Activated T-cell treated with anti-CD3 and anti-CD28 coated beads, Interleukin-2, amount 50 U/mL, for 72 hours (primary cell): ENCODE data around the gene GINS2. TPM values are rescaled to one million over a fixed set of nuclear protein-coding genes. Genes with fewer than 3 reads are reported as not detected.

Experiments
- ATAC-seq, 2 donors: fragments of 150-1000 bp; cut with Tn5 transposase; replicated peaks in 1 of 2; 2 replicates each; pipeline ENCODE4 v1.10.0; 2021; ENCODE audit warnings: moderate library complexity in 2 of 2, mild to moderate bottlenecking in 1 of 2
- DNase-seq, 2 donors: peaks; one replicate each; pipeline ENCODE4 v3.0.0; 2021 to 2022; ENCODE audit warnings: mixed read lengths in 1 of 2
- H3K27ac Mint-ChIP-seq: one replicate; pipeline ENCODE4 v1.8.0; 2022; ENCODE audit warnings: mild to moderate bottlenecking, moderate library complexity, mixed read lengths
- H3K27me3 Mint-ChIP-seq: one replicate; pipeline ENCODE4 v1.8.0; 2022; ENCODE audit warnings: low read depth, mixed read lengths
- H3K36me3 Mint-ChIP-seq, 2 donors: one replicate each; pipeline ENCODE4 v1.8.0; 2022; ENCODE audit warnings: mixed read lengths in 2 of 2, mild to moderate bottlenecking in 1 of 2; ENCODE audit not compliant: insufficient read depth in 2 of 2
- H3K4me1 Mint-ChIP-seq: one replicate; pipeline ENCODE4 v1.8.0; 2022; ENCODE audit warnings: low read depth, mixed read lengths
- H3K4me3 Mint-ChIP-seq, 2 donors: one replicate each; pipeline ENCODE4 v1.8.0; 2022; ENCODE audit warnings: mild to moderate bottlenecking in 2 of 2, mixed read lengths in 2 of 2, moderate library complexity in 2 of 2
- H3K9me3 Mint-ChIP-seq, 2 donors: one replicate each; pipeline ENCODE4 v1.8.0; 2022; ENCODE audit warnings: mixed read lengths in 2 of 2
- total RNA-seq, 2 donors: library from RNA; stranded (reverse); gene quantifications; one replicate each; pipeline ENCODE4 v1.2.3, GENCODE V29; 2022

Gene GINS2
- total RNA-seq, 2 donors from 2014 or later = 32.6 to 55.6 TPM

DNA sequence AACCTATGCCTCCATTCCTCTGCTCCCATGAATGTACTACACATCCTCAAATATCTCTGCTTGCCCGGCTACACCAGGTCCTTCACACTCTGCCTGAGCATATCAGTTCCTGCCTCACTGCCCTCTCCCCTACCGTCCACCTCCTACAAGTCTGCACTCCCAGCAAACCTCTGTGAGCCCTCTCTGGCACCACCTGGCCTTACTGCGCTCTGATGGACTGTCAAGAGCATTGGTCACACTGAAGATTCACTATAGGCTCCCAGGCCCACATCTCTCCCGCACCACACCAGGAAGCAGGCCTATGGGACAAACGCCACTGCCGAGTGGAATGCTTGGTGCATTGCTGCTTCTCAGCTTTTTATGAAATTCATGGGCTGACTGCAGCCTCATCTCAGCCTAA is 8.9 kb downstream of the GINS2 start:
- no peak for ATAC-seq
- H3K4me1 Mint-ChIP-seq = peaks cover 23% of the 10 kb centered on the region
- peaks cover 13 to 32% of the 10 kb centered on the region in 2 donors for H3K36me3 Mint-ChIP-seq
- no peak overlapping the region for H3K4me3 Mint-ChIP-seq
- DNase-seq = no peak
- no peaks in the 10 kb centered on the region for H3K9me3 Mint-ChIP-seq
- H3K27me3 Mint-ChIP-seq = no peaks in the 10 kb centered on the region
- no peak overlapping the region for H3K27ac Mint-ChIP-seq

- Mint-ChIP-seq H3K27ac (no peak overlapping the region), H3K9me3 (no peaks in the 10 kb centered on the region), H3K4me1 (peaks cover 23% of the 10 kb centered on the region), H3K27me3 (no peaks in the 10 kb centered on the region), H3K36me3 (peaks cover 13 to 37% of the 10 kb centered on the region in 2 donors), H3K4me3 (no peak overlapping the region)
- DNase-seq = no peak
- ATAC-seq = no peak
Measured at GRCh38 chr16:85678821-85679220, 9.9 kb downstream of the GINS2 start.

DNA sequence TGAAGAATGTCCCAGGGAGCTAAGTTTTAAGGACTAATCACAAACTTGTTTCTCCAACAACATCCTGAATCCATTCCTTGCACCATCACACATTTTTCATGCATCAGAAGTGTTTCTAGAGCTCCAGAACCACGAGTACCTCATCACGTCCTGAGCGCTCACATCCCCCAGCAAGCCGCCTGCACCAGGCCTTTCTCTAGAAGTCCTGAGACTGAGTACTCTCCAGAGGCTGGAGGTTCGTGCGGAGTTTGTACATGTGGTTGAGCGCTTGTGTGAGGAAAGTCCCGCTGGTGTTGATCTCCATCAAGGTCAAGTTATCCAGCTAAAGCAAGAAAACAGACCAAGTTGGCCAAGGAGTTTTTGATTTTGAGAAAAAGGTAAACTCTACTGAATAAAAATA is 10.7 kb downstream of the GINS2 start:
- H3K36me3 Mint-ChIP-seq = peaks cover 8 to 31% of the 10 kb centered on the region in 2 donors
- H3K27me3 Mint-ChIP-seq = no peaks in the 10 kb centered on the region
- no peak overlapping the region for H3K4me3 Mint-ChIP-seq
- no peak for ATAC-seq
- peaks cover 15% of the 10 kb centered on the region for H3K4me1 Mint-ChIP-seq
- no peaks in the 10 kb centered on the region for H3K9me3 Mint-ChIP-seq
- no peak for DNase-seq
- H3K27ac Mint-ChIP-seq = no peak overlapping the region

DNA sequence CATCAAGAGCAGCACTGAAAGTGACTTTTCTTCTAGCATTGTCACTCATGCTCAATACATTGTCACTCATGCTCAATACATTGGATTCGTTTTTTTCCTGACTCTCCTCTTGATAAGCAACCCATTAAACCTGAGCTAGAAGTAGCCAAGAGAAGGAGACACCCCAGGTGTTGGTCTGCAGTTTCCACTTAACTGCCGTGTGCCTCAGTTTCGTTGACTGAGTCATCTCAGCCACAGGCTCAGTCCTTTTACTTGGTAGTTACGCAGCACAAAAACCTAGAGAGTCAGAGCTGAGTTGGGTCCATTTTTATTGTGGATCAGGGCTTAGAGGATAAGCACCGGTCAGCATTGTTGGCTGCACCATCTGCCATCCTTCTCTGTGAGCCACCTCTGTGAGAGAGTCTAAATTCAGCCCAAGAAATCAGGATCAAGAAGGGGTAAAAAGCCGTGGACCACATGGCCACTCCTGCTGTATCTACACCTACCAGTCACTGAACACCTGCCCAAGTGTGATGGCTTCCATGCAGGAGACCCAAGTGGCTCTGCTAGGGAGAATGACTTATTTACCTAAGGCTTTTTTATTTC is 11.3 kb downstream of the GINS2 start:
- Mint-ChIP-seq H3K27me3 (no peaks in the 10 kb centered on the region), H3K27ac (no peak overlapping the region), H3K4me1 (peaks cover 11% of the 10 kb centered on the region), H3K4me3 (no peak overlapping the region), H3K36me3 (peaks cover 8 to 33% of the 10 kb centered on the region in 2 donors), H3K9me3 (no peaks in the 10 kb centered on the region)
- DNase-seq (no peak), ATAC-seq (peak in 1 of 2 donors; percentile 22)

DNA sequence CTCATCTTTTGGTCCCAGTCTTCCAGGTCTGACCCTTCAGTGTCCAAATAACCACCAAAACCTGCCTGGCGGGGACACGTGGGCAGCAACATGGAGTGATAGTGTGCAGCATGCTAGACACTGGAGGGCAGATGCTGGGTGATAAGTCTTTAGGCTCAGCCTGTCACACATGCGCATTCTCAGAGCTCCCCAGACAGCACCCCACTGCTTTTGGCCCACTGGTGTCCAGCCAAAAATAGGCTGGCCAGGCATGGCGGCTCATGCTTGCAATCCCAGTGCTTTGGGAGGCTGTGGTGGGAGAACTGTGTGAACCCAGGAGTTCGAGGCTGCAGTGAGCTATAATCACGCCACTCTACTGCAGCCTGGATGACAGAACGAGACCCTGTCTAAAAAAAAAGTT is 12.3 kb downstream of the GINS2 start:
- H3K36me3 Mint-ChIP-seq = peaks cover 8 to 33% of the 10 kb centered on the region in 2 donors
- H3K9me3 Mint-ChIP-seq = no peaks in the 10 kb centered on the region
- H3K4me3 Mint-ChIP-seq = no peak overlapping the region
- H3K4me1 Mint-ChIP-seq = peaks cover 11% of the 10 kb centered on the region
- DNase-seq = no peak
- H3K27ac Mint-ChIP-seq = no peak overlapping the region
- no peak for ATAC-seq
- no peaks in the 10 kb centered on the region for H3K27me3 Mint-ChIP-seq

GRCh38 chr16:85675251-85675874 is 13.4 kb downstream of the GINS2 start:
- Mint-ChIP-seq H3K27me3 (no peaks in the 10 kb centered on the region), H3K9me3 (no peaks in the 10 kb centered on the region), H3K4me1 (peaks cover 7% of the 10 kb centered on the region), H3K27ac (no peak overlapping the region), H3K36me3 (peaks cover 6 to 33% of the 10 kb centered on the region in 2 donors), H3K4me3 (no peak overlapping the region)
- ATAC-seq (no peak), DNase-seq (no peak)

DNA sequence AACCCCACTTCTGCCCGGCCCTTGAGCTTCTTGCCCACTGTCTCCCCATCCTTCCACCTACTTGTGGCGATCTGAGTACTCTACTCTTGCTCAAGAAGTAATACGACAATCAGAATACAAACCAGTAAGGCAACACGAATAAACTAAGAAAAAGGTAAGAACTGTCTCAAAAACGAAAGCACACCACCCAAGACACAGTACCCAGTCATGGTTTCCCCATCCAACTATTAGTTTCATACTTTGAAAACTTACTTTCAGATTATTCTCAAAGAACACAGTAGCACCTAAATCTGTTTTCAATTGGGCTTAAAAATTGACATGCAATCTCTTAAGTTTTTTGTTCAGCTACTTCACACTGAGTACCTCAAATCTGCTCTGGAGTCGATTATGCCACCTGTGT is 13.9 kb downstream of the GINS2 start:
- DNase-seq = no peak
- no peak overlapping the region for H3K4me3 Mint-ChIP-seq
- H3K4me1 Mint-ChIP-seq = peaks cover 5% of the 10 kb centered on the region
- peaks cover 6 to 36% of the 10 kb centered on the region in 2 donors for H3K36me3 Mint-ChIP-seq
- H3K27ac Mint-ChIP-seq = no peak overlapping the region
- no peak for ATAC-seq
- no peaks in the 10 kb centered on the region for H3K27me3 Mint-ChIP-seq
- H3K9me3 Mint-ChIP-seq = no peaks in the 10 kb centered on the region

DNA sequence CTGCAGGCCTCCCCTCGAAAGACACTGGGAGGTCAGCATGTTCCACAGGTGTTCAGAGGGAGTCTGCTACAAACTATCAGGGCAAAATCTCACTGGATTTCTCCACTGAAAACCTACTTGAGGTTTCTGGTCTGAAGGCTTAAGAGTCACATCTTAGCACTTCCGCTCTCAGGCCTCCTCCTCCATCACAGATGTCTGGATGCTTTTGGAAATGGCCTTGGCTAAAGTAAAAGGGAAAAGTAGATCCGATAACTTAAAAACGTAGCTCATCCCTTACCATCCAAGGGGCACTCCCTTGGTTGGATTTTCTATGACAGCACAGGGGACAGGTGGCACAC is 14.4 kb downstream of the GINS2 start:
- no peak overlapping the region for H3K27ac Mint-ChIP-seq
- H3K27me3 Mint-ChIP-seq = no peaks in the 10 kb centered on the region
- peaks cover 5% of the 10 kb centered on the region for H3K4me1 Mint-ChIP-seq

DNA sequence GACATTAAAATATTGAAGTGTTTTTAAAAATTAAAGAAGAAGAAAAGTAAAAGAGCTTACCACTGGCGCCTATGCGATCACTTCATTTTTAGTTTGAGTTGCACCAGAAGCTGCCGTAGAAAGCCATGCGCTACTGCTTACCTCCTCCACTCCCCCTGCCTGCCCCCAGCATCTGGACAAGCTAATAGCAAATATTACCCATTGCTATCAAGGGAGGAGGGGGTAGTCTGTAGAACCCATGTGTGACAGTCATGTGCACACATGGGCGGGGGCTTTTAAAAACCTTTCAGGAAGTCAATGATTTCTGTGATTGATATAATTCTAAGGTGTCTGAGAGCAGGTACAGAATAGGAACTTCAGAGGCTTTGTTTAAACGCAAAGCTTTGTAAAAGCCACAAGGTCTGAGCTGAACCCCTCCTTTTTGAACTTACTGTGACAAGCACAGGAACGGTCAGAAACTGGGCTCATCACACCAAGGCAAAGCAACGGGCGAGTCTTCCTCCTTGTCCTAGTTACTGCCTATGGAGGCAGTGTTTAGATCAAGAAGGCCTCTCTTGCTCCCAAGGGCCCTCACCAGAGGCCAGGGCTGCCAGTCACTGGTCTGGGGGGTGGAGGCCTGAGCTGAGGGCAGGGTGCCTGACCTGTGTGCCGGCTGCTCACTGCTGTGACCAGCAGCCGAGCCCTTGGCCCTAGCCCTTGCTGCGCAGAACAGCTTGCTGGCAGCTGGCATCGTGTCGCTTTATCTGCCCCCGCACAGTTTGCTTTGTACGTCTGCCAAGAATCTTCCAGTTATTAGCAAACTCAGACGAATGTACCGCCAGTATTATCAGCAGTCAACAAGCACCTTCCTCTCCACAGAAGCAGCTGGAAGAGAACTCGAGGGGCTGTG is 15.0 kb downstream of the GINS2 start:
- no peak overlapping the region for H3K4me3 Mint-ChIP-seq

More for the DNA sequence above, 14.4 kb downstream of the GINS2 start:
- Mint-ChIP-seq H3K4me3 (no peak overlapping the region), H3K36me3 (peaks cover 6 to 36% of the 10 kb centered on the region in 2 donors), H3K9me3 (no peaks in the 10 kb centered on the region)
- ATAC-seq (no peak), DNase-seq (no peak)

GRCh38 chr16:85670840-85671239 is 17.9 kb downstream of the GINS2 start:
- H3K36me3 Mint-ChIP-seq = peaks cover 3 to 39% of the 10 kb centered on the region in 2 donors

More for the DNA sequence above, 15.0 kb downstream of the GINS2 start:
- H3K27me3 Mint-ChIP-seq = no peaks in the 10 kb centered on the region
- no peak overlapping the region for H3K27ac Mint-ChIP-seq
- H3K4me1 Mint-ChIP-seq = peaks cover 5% of the 10 kb centered on the region
- DNase-seq = no peak
- H3K36me3 Mint-ChIP-seq = peaks cover 6 to 37% of the 10 kb centered on the region in 2 donors
- no peaks in the 10 kb centered on the region for H3K9me3 Mint-ChIP-seq
- no peak for ATAC-seq

DNA sequence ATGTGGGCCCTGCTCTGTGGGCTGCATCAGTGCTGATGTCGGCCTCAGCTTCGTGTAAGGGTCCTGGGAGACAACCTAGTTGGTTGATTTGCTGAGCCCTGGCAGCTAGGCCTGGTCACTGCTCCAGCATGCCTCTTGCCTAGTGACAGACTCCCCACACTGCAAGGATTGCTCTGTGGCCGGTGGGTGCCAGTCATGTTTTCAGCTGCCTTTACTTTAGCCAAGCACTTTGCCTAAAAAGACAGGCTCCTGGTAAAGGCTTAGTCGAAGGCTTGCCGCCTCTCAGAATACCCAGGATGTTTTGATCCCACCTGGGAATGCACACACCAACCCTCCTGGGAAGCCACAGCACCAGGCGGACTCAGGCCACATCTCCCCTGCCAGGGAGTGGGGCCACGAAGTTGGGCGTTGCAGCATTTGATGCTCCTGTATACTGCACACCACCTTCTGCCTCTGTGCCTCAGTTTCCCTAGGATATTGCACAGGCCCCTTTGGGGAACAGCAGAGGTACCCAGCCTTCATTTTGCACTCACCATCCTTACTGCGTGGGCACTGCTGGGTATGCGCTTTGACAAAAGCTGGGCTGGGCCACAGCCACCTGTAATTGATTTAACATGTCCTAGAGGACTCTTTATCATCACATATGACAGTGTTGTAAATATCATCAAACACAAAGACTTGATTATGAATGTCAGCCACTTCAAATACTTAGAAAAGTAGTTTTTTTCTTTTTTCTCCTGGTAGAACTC is 19.9 kb downstream of the GINS2 start:
- Mint-ChIP-seq H3K4me3 (no peak overlapping the region), H3K36me3 (peaks cover 0 to 30% of the 10 kb centered on the region in 2 donors), H3K4me1 (no peaks in the 10 kb centered on the region), H3K27me3 (no peaks in the 10 kb centered on the region), H3K27ac (no peak overlapping the region), H3K9me3 (no peaks in the 10 kb centered on the region)
- DNase-seq (no peak), ATAC-seq (no peak)

More at GRCh38 chr16:85670840-85671239, 17.9 kb downstream of the GINS2 start:
- Mint-ChIP-seq H3K4me3 (no peak overlapping the region), H3K4me1 (no peaks in the 10 kb centered on the region), H3K27ac (peak overlapping the region; percentile 71), H3K9me3 (no peaks in the 10 kb centered on the region), H3K27me3 (no peaks in the 10 kb centered on the region)
- ATAC-seq = no peak
- no peak for DNase-seq

DNA sequence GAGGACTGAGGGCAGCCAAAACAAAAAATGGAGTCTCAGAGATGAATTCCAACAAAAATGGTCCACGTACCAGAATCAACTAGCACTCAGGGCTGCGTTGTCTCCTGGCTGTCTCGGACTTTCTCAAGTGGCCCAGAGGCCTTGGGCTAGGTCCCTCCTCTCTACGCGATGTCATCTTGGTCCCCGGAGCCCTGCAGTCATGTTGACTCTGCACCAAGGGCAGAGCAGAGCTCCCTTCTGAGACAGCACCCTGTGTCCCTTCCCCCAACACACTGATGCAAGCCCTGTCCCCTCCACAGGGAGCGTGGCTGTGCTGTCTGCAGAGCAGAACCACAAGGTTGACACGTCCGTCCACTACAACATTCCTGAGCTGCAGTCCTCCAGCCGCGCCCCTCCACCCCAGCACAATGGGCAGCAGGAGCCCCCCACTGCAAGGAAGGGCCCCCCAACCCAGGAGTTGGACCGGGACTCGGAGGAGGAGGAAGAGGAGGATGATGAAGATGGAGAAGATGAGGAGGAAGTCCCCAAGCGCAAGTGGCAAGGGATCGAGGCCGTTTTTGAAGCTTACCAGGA is 20.8 kb downstream of the GINS2 start:
- H3K27me3 Mint-ChIP-seq = no peaks in the 10 kb centered on the region
- peaks cover 0 to 27% of the 10 kb centered on the region in 2 donors for H3K36me3 Mint-ChIP-seq
- H3K4me1 Mint-ChIP-seq = no peaks in the 10 kb centered on the region
- DNase-seq (no peak), ATAC-seq (no peak)
- H3K27ac Mint-ChIP-seq = no peak overlapping the region
- no peak overlapping the region for H3K4me3 Mint-ChIP-seq
- H3K9me3 Mint-ChIP-seq = no peaks in the 10 kb centered on the region
